Muscle of leg (tissue), 11 donors: ENCODE data around the gene WARS2. TPM values are rescaled to one million over a fixed set of nuclear protein-coding genes. Genes with fewer than 3 reads are reported as not detected.
A peak's percentile ranks its signal among the peaks of the same experiment; 100 is the strongest.

ENCODE experiments used
- DNase-seq: peaks from one replicate; pipeline ENCODE4 v3.0.0; 2013
- H3K27ac ChIP-seq: one replicate; pipeline ENCODE4 v1.5.1; 2013; ENCODE audit warnings: mild to moderate bottlenecking, low read length, control low read depth
- H3K27me3 ChIP-seq: one replicate; pipeline ENCODE4 v1.6.1; 2013; ENCODE audit warnings: low read length; ENCODE audit not compliant: control insufficient read depth, insufficient read depth
- H3K36me3 ChIP-seq: one replicate; pipeline ENCODE4 v1.6.1; 2013; ENCODE audit warnings: low read length; ENCODE audit not compliant: control insufficient read depth, insufficient read depth
- H3K4me1 ChIP-seq: one replicate; pipeline ENCODE4 v1.6.1; 2013; ENCODE audit warnings: low read length; ENCODE audit not compliant: control insufficient read depth, insufficient read depth
- H3K4me3 ChIP-seq: one replicate; pipeline ENCODE4 v1.5.1; 2013; ENCODE audit warnings: low read length, control low read depth
- H3K9me3 ChIP-seq: replicated peaks from 2 replicates; pipeline ENCODE4 v1.6.1; 2013; ENCODE audit warnings: low read depth, low read length; ENCODE audit not compliant: control insufficient read depth
- WGBS: methylation state at CpG from one replicate; pipeline ENCODE4 v1.1.5; 2013; ENCODE audit warnings: missing lambda C conversion rate; ENCODE audit not compliant: insufficient coverage; 5-methylcytosine and 5-hydroxymethylcytosine counted together
- polyA plus RNA-seq, 8 donors: library from polyadenylated mRNA; unstranded; fragments of 120-200 nt; gene quantifications; one replicate each; pipeline versions ENCODE4 v1.2.1 to v1.2.3, GENCODE V29; 2013; ENCODE audit warnings: inconsistent platforms in 1 of 8, low replicate concordance in 1 of 8; ENCODE audit not compliant: insufficient read length in 8 of 8, insufficient read depth in 1 of 8
- total RNA-seq: library from RNA; stranded (reverse); fragments of 120-200 nt; gene quantifications from one replicate; pipeline ENCODE4 v1.2.4, GENCODE V29; 2013

Gene WARS2
- total and polyA plus RNA-seq, 9 donors, result 16.3 to 25.8 (median 20.2) TPM

DNA sequence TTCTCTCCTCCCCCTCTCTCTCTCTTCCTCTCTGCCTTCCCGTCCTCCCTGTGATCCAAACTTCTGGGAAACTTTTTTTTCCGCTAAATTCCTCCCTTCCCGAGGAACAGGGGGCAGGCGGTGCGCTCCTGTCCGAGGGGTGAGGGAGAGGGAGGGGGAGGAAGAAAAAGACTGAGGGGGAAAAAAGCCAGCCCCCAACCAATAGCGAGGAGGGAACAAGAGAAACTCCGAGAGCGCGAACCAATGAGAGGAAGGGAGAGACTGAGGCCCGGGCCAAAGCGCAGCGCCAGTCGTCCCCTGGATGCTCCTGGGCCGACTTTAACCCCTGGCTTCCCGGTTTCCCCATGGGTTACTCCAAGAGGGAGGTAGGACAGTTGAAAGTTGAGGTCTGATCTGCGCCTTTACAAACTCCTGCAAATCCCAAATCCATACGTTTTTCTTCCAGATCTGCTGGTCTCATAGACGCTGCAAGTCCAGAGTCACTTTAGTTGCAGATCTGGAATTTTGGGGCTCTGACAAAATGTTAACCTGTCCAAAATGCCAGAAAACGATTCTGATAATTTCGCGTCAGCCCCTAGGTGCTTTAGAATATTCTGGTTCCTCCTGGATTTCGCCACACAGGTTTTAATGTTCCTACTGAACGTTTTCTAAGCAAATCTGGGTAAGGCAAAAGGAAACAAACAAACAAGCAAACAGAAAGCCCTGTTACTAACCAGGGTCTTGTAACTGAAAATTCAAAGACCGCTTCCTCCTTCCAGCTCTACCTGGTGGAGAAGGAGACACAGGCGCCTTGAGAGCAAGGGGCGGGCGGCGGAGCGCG is 152.1 kb downstream of the WARS2 start, which contains the start of gene TBX15:
Gene TBX15, minus strand, starts transcription at position 158 of the 820 bp plus-strand sequence. CDS start 548 bp downstream, outside the sequence.
- peak within 1 kb of the TSS; percentile 78 for H3K4me3 ChIP-seq
- H3K27ac ChIP-seq, result peak within 1 kb of the TSS; percentile 97
- peaks cover 9% of the 10 kb centered on the region for H3K36me3 ChIP-seq
- DNase-seq, result peak; percentile 99
- peaks cover 35% of the 10 kb centered on the region for H3K4me1 ChIP-seq
- 25% methylated on average over 5 of the region's 31 CpGs for WGBS
- peaks cover 85% of the 10 kb centered on the region for H3K27me3 ChIP-seq
- no peaks in the 10 kb centered on the region for H3K9me3 ChIP-seq

DNA sequence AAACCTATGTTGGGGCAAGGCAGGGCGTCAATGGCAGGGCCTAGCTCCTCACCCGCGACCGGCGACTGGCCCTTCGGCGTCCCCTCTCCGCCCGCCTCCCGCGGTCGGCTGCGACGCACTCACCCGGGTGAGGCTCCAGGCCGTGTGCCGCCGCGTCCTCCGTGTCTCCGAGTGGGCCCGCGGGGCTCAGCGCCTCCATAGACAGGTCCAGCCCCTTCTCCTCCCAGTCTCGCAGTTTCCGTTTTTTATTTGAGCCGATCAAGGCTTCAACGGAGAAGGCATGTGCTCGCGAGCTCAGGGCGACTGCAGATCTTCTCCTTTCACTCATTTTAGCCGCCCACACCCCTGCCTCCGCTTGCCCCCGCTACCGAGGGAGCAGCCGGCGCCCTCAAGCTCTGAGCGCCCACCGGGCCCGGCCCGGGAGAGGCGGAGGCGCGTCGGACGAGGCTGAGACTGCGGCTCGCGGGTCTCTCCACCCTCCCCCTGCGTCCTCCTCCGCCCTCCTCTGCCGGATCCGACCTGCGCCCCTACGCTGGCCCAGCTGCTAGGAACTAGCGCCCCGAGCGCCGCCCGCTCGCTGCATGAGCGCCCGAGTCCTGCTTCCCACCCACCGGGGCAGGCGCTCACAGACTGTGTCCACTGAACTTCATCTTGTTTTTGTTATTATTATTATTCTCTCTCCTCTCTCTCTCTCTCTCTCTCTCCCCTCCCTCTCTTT is 152.8 kb downstream of the WARS2 start:
- WGBS, result under 1% methylated on average over 55 of the region's 65 CpGs
- Histone ChIP-seq H3K4me1 (peaks cover 40% of the 10 kb centered on the region), H3K36me3 (peaks cover 9% of the 10 kb centered on the region), H3K4me3 (peak overlapping the region; percentile 78), H3K27ac (peak overlapping the region; percentile 97), H3K27me3 (peaks cover 85% of the 10 kb centered on the region), H3K9me3 (no peaks in the 10 kb centered on the region)
- DNase-seq, result no peak

DNA sequence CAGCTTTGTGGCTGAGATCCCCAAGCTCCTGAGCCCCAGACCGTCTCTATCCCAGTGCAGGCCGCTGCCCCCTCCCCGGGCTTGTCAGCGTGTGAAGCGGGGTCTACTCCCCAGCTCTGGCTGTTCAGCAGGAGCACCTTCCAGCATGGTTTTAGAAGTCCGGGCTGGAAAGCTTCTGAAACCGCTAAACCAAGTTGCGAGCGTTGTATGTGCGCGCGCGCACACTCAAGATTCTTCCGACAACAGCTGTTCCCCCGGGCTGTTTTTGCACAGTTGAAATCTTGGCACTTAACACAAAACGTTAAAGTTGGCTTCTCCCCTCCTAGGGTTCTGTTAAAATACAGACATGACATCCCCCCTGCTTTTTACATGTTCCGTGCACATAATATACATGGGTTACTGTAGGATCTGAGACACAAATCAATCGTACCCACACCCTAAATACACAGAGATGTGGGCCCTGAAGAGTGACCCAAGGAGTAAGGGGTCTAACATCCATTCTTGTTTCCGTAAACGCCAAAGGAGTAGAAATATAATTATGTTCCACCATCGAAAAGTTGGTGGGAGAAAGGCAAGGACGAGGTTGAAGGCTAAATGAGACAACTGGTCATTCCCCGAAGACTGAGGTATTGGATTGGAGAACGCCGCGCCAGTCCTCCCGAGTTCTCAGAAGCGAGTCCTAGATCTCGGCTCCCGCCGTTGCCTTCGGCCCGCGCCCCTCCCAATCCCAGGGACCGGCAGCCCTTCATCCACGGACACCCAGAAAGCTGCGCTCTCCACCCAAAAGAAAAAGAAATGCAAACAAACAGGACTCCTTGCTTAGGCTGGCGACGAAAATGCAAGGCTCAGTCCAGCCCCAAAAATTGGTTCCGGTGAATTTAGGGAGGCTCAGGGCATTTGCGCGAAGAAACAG is 153.6 kb downstream of the WARS2 start:
- H3K9me3 ChIP-seq, result no peaks in the 10 kb centered on the region
- H3K36me3 ChIP-seq, result peaks cover 9% of the 10 kb centered on the region
- WGBS, result under 1% methylated on average over 37 of the region's 42 CpGs
- DNase-seq, result peak; percentile 86
- peak overlapping the region; percentile 97 for H3K27ac ChIP-seq
- peak overlapping the region; percentile 78 for H3K4me3 ChIP-seq
- H3K4me1 ChIP-seq, result peaks cover 40% of the 10 kb centered on the region
- H3K27me3 ChIP-seq, result peaks cover 77% of the 10 kb centered on the region

DNA sequence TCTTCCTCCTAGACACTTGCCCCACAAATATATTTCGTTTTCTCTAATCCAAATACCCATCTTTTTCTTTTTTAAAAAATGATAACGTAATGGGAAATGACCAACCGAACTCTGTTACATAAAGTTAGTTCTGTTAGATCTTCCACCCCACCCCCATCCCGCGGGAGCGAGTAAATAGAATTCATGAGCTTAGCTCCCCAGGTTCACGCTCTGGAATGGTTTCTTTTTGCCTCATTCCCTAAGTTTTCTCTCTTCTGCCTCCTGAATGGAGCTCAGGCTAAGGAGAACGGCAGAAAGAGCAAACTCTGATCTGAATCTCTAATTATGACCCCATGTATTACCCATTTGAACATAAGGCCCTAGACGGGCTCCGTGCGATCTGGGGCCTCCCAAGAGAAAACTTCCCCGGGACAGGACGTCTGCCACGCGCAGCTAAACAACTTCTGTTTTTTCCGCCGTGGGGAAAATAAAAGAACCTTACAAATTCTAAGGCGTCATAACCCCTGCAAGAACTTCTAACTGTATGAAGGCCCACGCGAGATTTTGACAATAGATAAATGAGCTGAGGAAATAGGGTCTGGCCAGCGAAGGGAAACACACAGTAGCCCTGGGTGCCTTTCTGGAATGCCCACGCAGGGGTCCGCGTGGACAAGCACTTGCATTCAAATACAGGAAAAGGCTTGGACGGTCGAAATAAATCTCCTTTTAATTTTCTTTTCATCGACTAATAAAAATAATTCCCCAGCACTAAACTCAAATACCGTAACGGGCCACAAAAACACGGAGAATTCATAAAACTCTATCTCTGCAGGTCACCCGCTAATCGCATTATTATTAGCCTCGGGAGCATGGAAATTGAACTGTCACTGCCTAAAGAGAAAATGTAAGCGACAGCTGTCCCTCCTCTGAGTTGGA is 154.6 kb downstream of the WARS2 start:
- Histone ChIP-seq H3K4me1 (peaks cover 35% of the 10 kb centered on the region), H3K9me3 (no peaks in the 10 kb centered on the region), H3K27me3 (peaks cover 71% of the 10 kb centered on the region), H3K4me3 (peak overlapping the region; percentile 78), H3K27ac (peak overlapping the region; percentile 97), H3K36me3 (peaks cover 9% of the 10 kb centered on the region)
- 2% methylated on average over 22 of the region's 34 CpGs for WGBS
- DNase-seq, result peak; percentile 84

DNA sequence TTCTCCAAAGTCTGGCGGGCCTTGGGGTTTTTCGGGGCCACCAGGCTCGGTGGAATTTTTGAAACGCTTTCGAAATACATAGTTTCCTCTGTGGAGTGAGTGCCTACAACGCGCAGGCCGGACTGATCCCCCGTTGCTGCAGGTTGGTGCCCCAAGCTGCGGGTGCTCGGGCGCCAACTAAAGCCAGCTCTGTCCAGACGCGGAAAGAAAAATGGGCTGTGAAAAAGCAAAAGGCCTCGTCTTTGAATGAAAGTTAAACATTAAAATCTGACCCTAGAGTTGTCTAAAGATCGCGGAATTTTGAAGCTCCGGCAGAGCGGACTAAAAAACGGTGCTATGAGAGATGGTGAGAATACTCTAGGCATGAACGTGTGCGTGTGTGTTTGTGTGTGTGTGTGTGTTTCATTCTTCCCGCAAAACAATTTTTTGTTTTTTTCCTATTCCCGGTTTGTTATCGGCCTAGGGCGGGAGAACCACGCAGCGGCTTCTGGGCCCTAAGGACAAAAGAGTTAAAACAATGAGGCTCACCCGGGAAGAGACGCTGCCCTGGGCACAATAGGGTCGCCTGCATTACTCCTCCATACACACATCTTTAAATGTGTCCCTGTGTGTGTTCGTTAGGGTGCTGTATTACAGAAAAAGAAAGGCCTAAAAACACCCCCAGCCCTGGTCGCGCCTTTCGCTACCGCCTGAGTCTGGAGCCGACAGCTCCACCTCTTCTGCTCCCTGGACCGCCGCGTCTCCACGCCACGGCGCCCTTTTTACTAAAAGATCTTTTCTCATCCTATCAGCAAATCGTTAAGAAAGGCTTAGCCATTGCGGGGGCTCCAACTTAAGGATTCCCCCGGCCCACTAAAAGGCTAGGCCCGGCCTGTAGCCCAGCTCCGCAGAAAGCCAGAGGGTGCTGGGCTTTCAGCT is 155.5 kb downstream of the WARS2 start:
- peak overlapping the region; percentile 78 for H3K4me3 ChIP-seq
- H3K9me3 ChIP-seq, result no peaks in the 10 kb centered on the region
- peaks cover 63% of the 10 kb centered on the region for H3K27me3 ChIP-seq
- peaks cover 9% of the 10 kb centered on the region for H3K36me3 ChIP-seq
- H3K4me1 ChIP-seq, result peaks cover 29% of the 10 kb centered on the region
- peak overlapping the region; percentile 97 for H3K27ac ChIP-seq
- 8% methylated on average over 35 of the region's 48 CpGs for WGBS
- DNase-seq, result peak; percentile 65

DNA sequence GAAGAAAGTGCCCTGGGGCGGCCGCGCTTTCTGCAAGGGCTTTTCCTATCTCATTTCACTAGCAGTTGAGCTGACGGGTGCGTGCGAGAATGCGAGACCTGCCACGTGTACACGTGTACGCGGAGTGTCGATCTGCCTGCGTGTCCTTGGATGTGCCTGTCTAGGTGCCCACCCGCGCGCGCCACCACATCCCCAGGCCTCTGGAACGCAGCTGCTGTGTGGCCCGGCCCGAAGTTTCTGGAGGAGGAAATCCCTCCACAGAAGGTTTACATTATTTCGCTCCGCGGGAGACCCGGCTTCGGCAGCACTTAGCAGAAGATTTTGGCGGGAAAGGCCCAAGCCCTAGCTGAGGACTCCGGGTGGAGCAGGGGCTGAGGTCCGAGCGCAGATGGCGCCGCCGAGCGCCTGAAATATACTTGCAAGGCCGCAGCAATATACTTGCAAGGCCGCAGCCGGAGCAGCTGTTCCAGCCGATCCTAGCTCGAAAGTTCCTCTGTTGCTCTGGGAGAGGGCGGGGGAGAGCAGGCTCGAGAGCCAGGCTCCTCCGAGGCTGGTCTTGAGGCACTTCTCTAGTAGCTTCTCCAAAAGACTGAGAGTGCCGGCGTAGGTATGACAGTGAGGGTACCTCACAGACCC is 156.2 kb downstream of the WARS2 start:
- Histone ChIP-seq H3K27ac (peak overlapping the region; percentile 97), H3K4me1 (peaks cover 23% of the 10 kb centered on the region), H3K4me3 (peak overlapping the region; percentile 78), H3K36me3 (peaks cover 9% of the 10 kb centered on the region), H3K27me3 (peaks cover 61% of the 10 kb centered on the region), H3K9me3 (no peaks in the 10 kb centered on the region)
- peak; percentile 94 for DNase-seq
- 10% methylated on average over 42 of the region's 43 CpGs for WGBS

DNA sequence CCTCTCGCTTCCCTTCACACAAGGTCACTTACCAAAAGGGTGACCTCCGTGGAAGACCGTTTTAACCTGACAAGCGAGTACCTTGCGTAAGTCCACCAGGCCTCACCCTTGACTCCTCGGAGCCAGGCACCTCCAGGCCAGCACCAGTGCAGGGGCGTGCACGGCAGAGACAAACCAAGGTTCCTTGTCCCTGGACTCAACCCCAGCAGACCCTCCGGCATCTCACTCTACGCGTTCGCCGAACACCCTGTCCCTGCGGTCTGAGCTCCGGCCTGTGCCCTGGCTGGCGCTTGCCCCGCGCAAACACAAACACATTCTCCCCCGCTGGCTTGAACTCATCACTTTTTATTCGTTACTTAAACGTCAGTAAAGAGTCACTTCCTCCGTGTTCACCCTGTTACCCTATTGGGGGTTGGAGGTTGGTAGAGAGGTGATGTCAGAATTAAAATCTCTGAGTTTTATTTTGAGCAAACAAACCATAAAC is 156.9 kb downstream of the WARS2 start:
- Histone ChIP-seq H3K4me3 (peak overlapping the region; percentile 78), H3K9me3 (no peaks in the 10 kb centered on the region), H3K4me1 (peaks cover 23% of the 10 kb centered on the region), H3K27ac (peak overlapping the region; percentile 97), H3K36me3 (peaks cover 9% of the 10 kb centered on the region), H3K27me3 (peaks cover 58% of the 10 kb centered on the region)
- DNase-seq, result no peak
- 26% methylated on average over 14 of the region's 22 CpGs for WGBS
